DOHH2 (cell line): ENCODE data around the gene PRICKLE4.

Experiments
- H3F3A ChIP-seq: fragments of 200-600 bp; sonication (generic), shearing (Covaris generic); 2 replicates; pipeline ENCODE4 v1.6.0; 2016; ENCODE audit warnings: antibody characterized with exemption, mild to moderate bottlenecking; ENCODE audit not compliant: control insufficient read depth, insufficient read depth
- H3K27ac ChIP-seq: fragments of 200-600 bp; sonication (generic); 2 replicates; pipeline ENCODE4 v1.5.1; 2014; ENCODE audit warnings: low read depth, mild to moderate bottlenecking, low read length, moderate library complexity
- H3K27me3 ChIP-seq: fragments of 200-600 bp; sonication (generic); 2 replicates; pipeline ENCODE4 v1.6.1; 2014; ENCODE audit warnings: mild to moderate bottlenecking, low read length, mixed read lengths; ENCODE audit not compliant: control insufficient read depth
- H3K36me3 ChIP-seq: fragments of 200-600 bp; sonication (generic); 2 replicates; pipeline ENCODE4 v1.6.1; 2014; ENCODE audit warnings: mild to moderate bottlenecking, low read length, moderate library complexity, mixed read lengths; ENCODE audit not compliant: control insufficient read depth
- H3K4me1 ChIP-seq: fragments of 200-600 bp; sonication (generic); 2 replicates; pipeline ENCODE4 v1.6.1; 2014; ENCODE audit warnings: mild to moderate bottlenecking, low read length, mixed read lengths; ENCODE audit not compliant: control insufficient read depth
- H3K4me2 ChIP-seq: fragments of 200-600 bp; sonication (generic); 2 replicates; pipeline ENCODE4 v1.6.0; 2014; ENCODE audit warnings: mild to moderate bottlenecking, low read length, moderate library complexity
- H3K4me3 ChIP-seq: fragments of 200-600 bp; sonication (generic); 2 replicates; pipeline ENCODE4 v1.5.1; 2014; ENCODE audit warnings: mild to moderate bottlenecking, low read length, mixed read lengths
- H3K79me2 ChIP-seq: fragments of 200-600 bp; sonication (generic); 2 replicates; pipeline ENCODE4 v1.6.1; 2014; ENCODE audit warnings: mild to moderate bottlenecking, low read length, mixed read lengths; ENCODE audit not compliant: control insufficient read depth
- H3K9me2 ChIP-seq: fragments of 200-600 bp; sonication (generic); replicated peaks from 2 replicates; pipeline ENCODE4 v1.6.1; 2014; ENCODE audit warnings: mild to moderate bottlenecking, low read length, mixed read lengths; ENCODE audit not compliant: control insufficient read depth
- H3K9me3 ChIP-seq: fragments of 200-600 bp; sonication (generic); 2 replicates; pipeline ENCODE4 v1.6.1; 2014; ENCODE audit warnings: antibody characterized with exemption, low read length, mixed read lengths; ENCODE audit not compliant: control insufficient read depth, insufficient read depth
- H4K20me1 ChIP-seq: fragments of 200-600 bp; sonication (generic); 2 replicates; pipeline ENCODE4 v1.6.0; 2014; ENCODE audit warnings: low read depth, mild to moderate bottlenecking, antibody characterized with exemption, low read length, moderate library complexity; ENCODE audit not compliant: control insufficient read depth, insufficient read depth
- EZH2phosphoT487 ChIP-seq: fragments of 200-600 bp; sonication (generic); IDR thresholded peaks from 2 replicates; pipeline ENCODE4 v1.6.1; 2017; ENCODE audit warnings: borderline replicate concordance, mild to moderate bottlenecking, antibody characterized with exemption, low read length, moderate library complexity, mixed read lengths
- TF ChIP-seq, protein P1 (sequence below): fragments of 200-600 bp; sonication (generic); IDR thresholded peaks from one replicate; pipeline ENCODE4 v1.5.1; 2014; ENCODE audit warnings: antibody characterized with exemption, mild to moderate bottlenecking, low read depth, low read length; ENCODE audit not compliant: poor library complexity, severe bottlenecking

PRICKLE4 gene

DNA sequence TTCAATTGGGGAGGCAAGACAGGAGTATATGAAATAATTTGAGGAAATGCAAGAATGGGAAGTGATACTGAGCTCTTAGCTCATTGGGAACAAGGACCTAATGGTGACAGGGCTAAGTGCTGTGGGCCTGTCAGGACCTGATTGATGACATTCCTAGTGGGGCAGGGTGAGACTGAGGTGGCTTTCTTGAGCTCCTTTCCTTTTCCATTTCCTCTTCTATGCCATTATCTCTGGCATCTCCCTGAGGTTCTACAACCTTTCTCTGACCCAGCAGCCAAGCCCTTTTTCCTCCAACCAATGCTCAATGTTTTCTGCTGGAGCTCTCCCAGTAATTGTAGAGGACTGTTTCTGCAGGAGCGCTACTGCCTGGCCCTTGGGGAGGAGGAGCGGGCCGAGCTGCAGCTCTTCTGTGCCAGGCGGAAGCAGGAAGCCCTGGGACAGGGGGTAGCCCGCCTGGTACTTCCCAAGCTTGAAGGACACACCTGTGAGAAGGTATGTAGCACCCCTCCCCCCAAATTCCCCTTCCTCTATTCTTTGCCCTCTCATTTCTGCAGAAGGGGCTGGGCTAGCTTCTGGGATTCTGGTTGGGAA lies 4.1 kb downstream of the PRICKLE4 start:
- peaks cover 19% of the 10 kb centered on the region for H3K36me3 ChIP-seq
- H3K4me1 ChIP-seq, result peaks cover 47% of the 10 kb centered on the region
- H3K27me3 ChIP-seq, result peaks cover 4% of the 10 kb centered on the region
- no peak for TF ChIP-seq EZH2phosphoT487
- TF ChIP-seq, protein P1, sequence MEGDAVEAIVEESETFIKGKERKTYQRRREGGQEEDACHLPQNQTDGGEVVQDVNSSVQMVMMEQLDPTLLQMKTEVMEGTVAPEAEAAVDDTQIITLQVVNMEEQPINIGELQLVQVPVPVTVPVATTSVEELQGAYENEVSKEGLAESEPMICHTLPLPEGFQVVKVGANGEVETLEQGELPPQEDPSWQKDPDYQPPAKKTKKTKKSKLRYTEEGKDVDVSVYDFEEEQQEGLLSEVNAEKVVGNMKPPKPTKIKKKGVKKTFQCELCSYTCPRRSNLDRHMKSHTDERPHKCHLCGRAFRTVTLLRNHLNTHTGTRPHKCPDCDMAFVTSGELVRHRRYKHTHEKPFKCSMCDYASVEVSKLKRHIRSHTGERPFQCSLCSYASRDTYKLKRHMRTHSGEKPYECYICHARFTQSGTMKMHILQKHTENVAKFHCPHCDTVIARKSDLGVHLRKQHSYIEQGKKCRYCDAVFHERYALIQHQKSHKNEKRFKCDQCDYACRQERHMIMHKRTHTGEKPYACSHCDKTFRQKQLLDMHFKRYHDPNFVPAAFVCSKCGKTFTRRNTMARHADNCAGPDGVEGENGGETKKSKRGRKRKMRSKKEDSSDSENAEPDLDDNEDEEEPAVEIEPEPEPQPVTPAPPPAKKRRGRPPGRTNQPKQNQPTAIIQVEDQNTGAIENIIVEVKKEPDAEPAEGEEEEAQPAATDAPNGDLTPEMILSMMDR, result no peak
- H3K9me2 ChIP-seq, result no peaks in the 10 kb centered on the region
- H3K4me2 ChIP-seq, result peak overlapping the region; percentile 1; the same call in 1 of the 2 replicates
- no peaks in the 10 kb centered on the region for H3K9me3 ChIP-seq
- H3K79me2 ChIP-seq, result peaks cover 32% of the 10 kb centered on the region
- peaks cover 14% of the 10 kb centered on the region for H3F3A ChIP-seq
- H4K20me1 ChIP-seq, result no peaks in the 10 kb centered on the region; the same call in 1 of the 2 replicates
- no peak overlapping the region for H3K4me3 ChIP-seq
- no peak overlapping the region for H3K27ac ChIP-seq

DNA sequence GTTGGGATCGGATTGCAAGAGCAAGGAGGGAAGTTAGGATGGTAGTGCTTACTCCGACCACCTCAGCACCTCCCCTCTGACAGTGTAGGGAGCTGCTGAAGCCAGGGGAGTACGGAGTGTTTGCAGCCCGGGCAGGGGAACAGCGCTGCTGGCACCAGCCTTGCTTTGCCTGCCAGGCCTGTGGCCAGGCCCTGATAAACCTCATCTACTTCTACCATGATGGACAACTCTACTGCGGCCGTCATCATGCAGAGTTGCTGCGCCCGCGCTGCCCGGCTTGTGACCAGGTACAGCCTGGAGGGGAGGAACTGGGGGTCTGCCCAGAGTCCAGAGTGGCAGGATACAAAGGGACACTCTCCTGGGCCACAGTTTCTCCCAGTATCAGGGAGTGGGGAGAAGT lies 4.7 kb downstream of the PRICKLE4 start:
- H3K4me1 ChIP-seq, result peaks cover 47% of the 10 kb centered on the region
- TF ChIP-seq EZH2phosphoT487, result no peak
- TF ChIP-seq, protein P1, result no peak
- peak overlapping the region; percentile 93 for H3K4me2 ChIP-seq

DNA sequence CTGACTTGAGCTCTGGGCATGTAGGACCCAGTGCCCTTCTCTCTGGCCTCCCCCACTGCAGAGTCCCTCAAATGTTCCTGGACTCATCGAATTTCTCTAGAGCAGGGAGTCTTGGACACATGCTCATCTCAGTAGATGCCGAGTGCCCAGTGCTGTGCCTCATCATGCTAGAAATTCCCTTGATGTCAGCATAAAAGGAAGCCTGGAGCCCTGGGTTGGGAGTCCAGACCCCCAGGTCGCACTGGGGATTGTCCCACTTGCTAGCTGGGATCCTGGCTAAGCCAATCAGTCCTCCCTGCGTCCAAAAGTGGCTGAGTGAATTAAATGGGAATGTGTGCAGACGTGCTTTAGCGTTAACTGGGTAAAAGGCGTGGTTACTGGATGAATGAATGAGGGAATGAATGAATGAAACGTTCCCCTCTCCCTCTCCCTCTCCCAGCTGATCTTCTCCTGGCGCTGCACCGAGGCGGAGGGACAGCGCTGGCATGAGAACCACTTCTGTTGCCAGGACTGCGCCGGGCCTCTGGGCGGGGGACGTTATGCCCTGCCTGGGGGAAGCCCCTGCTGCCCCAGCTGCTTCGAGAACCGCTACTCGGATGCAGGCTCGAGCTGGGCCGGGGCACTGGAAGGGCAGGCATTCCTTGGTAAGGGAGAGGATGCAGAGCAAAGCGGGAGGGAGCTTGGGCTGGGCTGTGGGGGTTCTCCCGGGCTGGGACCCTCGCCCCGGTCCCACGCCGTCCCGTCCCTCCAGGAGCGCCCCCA lies 5.3 kb downstream of the PRICKLE4 start:
- H3K27ac ChIP-seq, result no peak overlapping the region

More for the DNA sequence above, 4.7 kb downstream of the PRICKLE4 start:
- H3K4me3 ChIP-seq, result no peak overlapping the region
- H3K27ac ChIP-seq, result no peak overlapping the region
- H4K20me1 ChIP-seq, result no peaks in the 10 kb centered on the region; the same call in 1 of the 2 replicates
- peaks cover 4% of the 10 kb centered on the region for H3K27me3 ChIP-seq
- H3K36me3 ChIP-seq, result peaks cover 25% of the 10 kb centered on the region
- peaks cover 37% of the 10 kb centered on the region for H3K79me2 ChIP-seq
- H3K9me2 ChIP-seq, result no peaks in the 10 kb centered on the region
- H3F3A ChIP-seq, result peaks cover 15% of the 10 kb centered on the region
- no peaks in the 10 kb centered on the region for H3K9me3 ChIP-seq

More for the DNA sequence above, 5.3 kb downstream of the PRICKLE4 start:
- Histone ChIP-seq H3K9me2 (no peaks in the 10 kb centered on the region), H4K20me1 (no peaks in the 10 kb centered on the region; the same call in 1 of the 2 replicates), H3K9me3 (no peaks in the 10 kb centered on the region), H3F3A (peaks cover 19% of the 10 kb centered on the region), H3K27me3 (peaks cover 2% of the 10 kb centered on the region), H3K4me2 (peak overlapping the region; percentile 93), H3K79me2 (peaks cover 41% of the 10 kb centered on the region), H3K36me3 (peaks cover 31% of the 10 kb centered on the region), H3K4me1 (peaks cover 44% of the 10 kb centered on the region), H3K4me3 (peak overlapping the region; percentile 77)
- no peak for TF ChIP-seq EZH2phosphoT487
- TF ChIP-seq, protein P1, result no peak
